ENCODE results near the gene ESRRG. TPM values are rescaled to one million over a fixed set of nuclear protein-coding genes. Genes with fewer than 3 reads are reported as not detected.

The ESRRG gene
- total and polyA plus RNA-seq, 2 of the 8 experiments (the other 6 are each of a cell fraction or from before 2014, with no cell fraction given), result 0.59 to 1.4 TPM

GRCh38 chr1:216483672-216484401 is 239.4 kb downstream of the ESRRG start:
- Histone ChIP-seq H4K91ac (replicated peaks; ENCODE audit: insufficient read length, low read length) (no peak overlapping the region), H3K14ac (ENCODE audit: insufficient read length) (no peak overlapping the region), H2AFZ (ENCODE audit: low read length) (no peak overlapping the region), H3K18ac (ENCODE audit: extremely low read depth, low read length) (no peak overlapping the region), H4K5ac (ENCODE audit: insufficient read length, low read depth, low read length) (no peak overlapping the region), H2AK5ac (ENCODE audit: low read depth, low read length) (no peak overlapping the region), H2BK5ac (ENCODE audit: low read depth, low read length) (no peak overlapping the region), H3K27ac (ENCODE audit: low read depth, low read length) (no peak overlapping the region), H3K4me1 (replicated peaks in 1 of 4; ENCODE audit: control insufficient read depth in 3 of 4, insufficient read depth in 4 of 4, low read length in 3 of 4) (no peaks in the 10 kb centered on the region), H3K4me2 (ENCODE audit: insufficient read depth in 1 of 2, low read depth in 2 of 2, low read length in 2 of 2) (no peak overlapping the region), H2BK15ac (ENCODE audit: low read length) (no peak overlapping the region), H3K23ac (ENCODE audit: insufficient read length) (no peak overlapping the region), H3K4me3 (ENCODE audit: extremely low read depth in 1 of 4, insufficient read depth in 2 of 4, low read depth in 3 of 4, low read length in 4 of 4) (no peak overlapping the region), H3K27me3 (replicated peaks in 1 of 4; ENCODE audit: control insufficient read depth in 3 of 4, extremely low read depth in 1 of 4, insufficient read depth in 3 of 4, low read length in 3 of 4) (no peaks in the 10 kb centered on the region), H2BK20ac (ENCODE audit: low read length) (no peak overlapping the region), H4K20me1 (replicated peaks in 1 of 2; ENCODE audit: control insufficient read depth in 1 of 2, insufficient read depth in 2 of 2, low read length in 2 of 2) (no peaks in the 10 kb centered on the region), H2BK12ac (ENCODE audit: low read depth, low read length) (no peak overlapping the region), H3K56ac (replicated peaks; ENCODE audit: insufficient read length, low read depth, low read length) (no peak overlapping the region), H3K36me3 (ENCODE audit: control insufficient read depth in 2 of 4, insufficient read depth in 4 of 4, low read length in 3 of 4) (no peaks in the 10 kb centered on the region; a peak in 1 of 8 replicates), H3K4ac (replicated peaks; ENCODE audit: insufficient read length, low read depth, low read length) (no peak overlapping the region), H3K79me2 (ENCODE audit: control insufficient read depth in 1 of 2, insufficient read depth in 2 of 2, low read length in 2 of 2) (no peaks in the 10 kb centered on the region), H3K9ac (replicated peaks in 1 of 4; ENCODE audit: extremely low read depth in 1 of 4, low read depth in 3 of 4, low read length in 3 of 4) (no peak overlapping the region), H4K8ac (ENCODE audit: extremely low read depth, insufficient read depth, low read length) (no peak overlapping the region), H3K9me3 (ENCODE audit: insufficient read depth in 2 of 2, low read depth in 1 of 2, low read length in 1 of 2) (no peaks in the 10 kb centered on the region), H3K79me1 (ENCODE audit: low read depth, low read length) (no peaks in the 10 kb centered on the region), H2BK120ac (replicated peaks; ENCODE audit: low read depth, low read length) (no peak overlapping the region), H3K23me2 (ENCODE audit: low read depth, low read length) (no peaks in the 10 kb centered on the region)
- DNase-seq (ENCODE audit: low read depth in 1 of 2, low spot score in 2 of 2) (no peak), FAIRE-seq (no peak)
- TF ChIP-seq TAF1 (IDR thresholded peaks at IDR 0.05; ENCODE audit: low read depth, low read length) (no peak), POU5F1 (IDR thresholded peaks at IDR 0.05; ENCODE audit: low read depth, low read length) (no peak), TCF12 (IDR thresholded peaks at IDR 0.05; ENCODE audit: low read depth, low read length) (no peak), ASH2L (IDR thresholded peaks at IDR 0.05; ENCODE audit: low read length) (no peak), RNF2 (IDR thresholded peaks at IDR 0.05; ENCODE audit: borderline replicate concordance, low read depth, low read length, missing control alignments, poor library complexity, severe bottlenecking) (no peak), POLR2A (IDR thresholded peaks at IDR 0.05; ENCODE audit: control extremely low read depth in 1 of 2, low read depth in 2 of 2, low read length in 2 of 2) (no peak), CTCF (IDR thresholded peaks at IDR 0.05; ENCODE audit: control extremely low read depth in 1 of 3, insufficient read depth in 1 of 3, low read depth in 1 of 3, low read length in 3 of 3) (no peak), SRF (IDR thresholded peaks at IDR 0.05; ENCODE audit: low read depth, low read length) (no peak), SIRT6 (IDR thresholded peaks at IDR 0.05; ENCODE audit: low read length) (no peak), SP1 (IDR thresholded peaks at IDR 0.05; ENCODE audit: low read depth, low read length) (no peak)
- POLR2A ChIA-PET (ENCODE audit: partially characterized antibody), result no interaction called here
- CTCF ChIA-PET (ENCODE audit: partially characterized antibody), result no interaction called here
- WGBS, 2 experiments (ENCODE audit: extremely low coverage in 1 of 2, insufficient coverage in 1 of 2, insufficient read length in 1 of 2, insufficient replicate concordance in 2 of 2, low coverage in 1 of 2, low lambda C conversion rate in 2 of 2, missing lambda C conversion rate in 1 of 2), result 100% methylated on average over 1 of the region's 1 CpG; no CpG with 5 or more reads in 1 of the 2 experiments

Measured in H1 (cell line).